Esophagus squamous epithelium (tissue), 5 donors: Measurements from ENCODE around the gene PIK3C2B. TPM values are rescaled to one million over a fixed set of nuclear protein-coding genes. Genes with fewer than 3 reads are reported as not detected.
A peak's percentile ranks its signal among the peaks of the same experiment; 100 is the strongest.

Experiments
- DNase-seq: peaks from one replicate; lab custom pipeline; 2025; lab: John Stamatoyannopoulos, UW
- H3K27ac ChIP-seq, 4 donors: fragments of 200-600 bp; sonication (generic); one replicate each; pipeline ENCODE4 v1.5.1; 2016 to 2019; ENCODE audit warnings: mild to moderate bottlenecking in 1 of 4
- H3K27me3 ChIP-seq, 4 donors: fragments of 200-600 bp; sonication (generic); 1 replicate in 3 of 4; 2 replicates in 1 of 4; pipeline versions ENCODE4 v1.5.1 to v1.6.0; 2017 to 2021; ENCODE audit warnings: antibody characterized with exemption in 1 of 4
- H3K36me3 ChIP-seq, 3 donors: fragments of 200-600 bp; sonication (generic); one replicate each; pipeline ENCODE4 v1.5.1; 2016 to 2019
- H3K4me1 ChIP-seq, 3 donors: fragments of 200-600 bp; sonication (generic); one replicate each; pipeline ENCODE4 v1.5.1; 2017 to 2019
- H3K4me3 ChIP-seq, 4 donors: fragments of 200-600 bp; sonication (generic); 1 replicate in 3 of 4; 2 replicates in 1 of 4; pipeline ENCODE4 v1.5.1; 2016 to 2019; ENCODE audit warnings: mild to moderate bottlenecking in 2 of 4, moderate library complexity in 1 of 4
- H3K9me3 ChIP-seq, 3 donors: fragments of 200-600 bp; sonication (generic); one replicate each; pipeline ENCODE4 v1.5.1; 2016 to 2019
- POLR2A ChIP-seq, 4 donors: fragments of 450-650 bp; IDR thresholded peaks; one replicate each; pipeline ENCODE4 v1.6.1; 2017; ENCODE audit warnings: antibody characterized with exemption in 4 of 4, mild to moderate bottlenecking in 4 of 4, moderate library complexity in 3 of 4
- WGBS, 2 donors: methylation state at CpG; one replicate each; pipeline ENCODE4 v1.1.5; 2018; 5-methylcytosine and 5-hydroxymethylcytosine counted together
- intact Hi-C: fragments of 100-400 bp; cut with DNase I; formaldehyde crosslinking; loops from one replicate; pipeline ENCODE4 v1.15.0; 2022
- total RNA-seq, 4 donors: library from RNA; depleted of rRNA; stranded (reverse); fragments of >200 nt; gene quantifications; one replicate each; pipeline ENCODE4 v1.1.0, GENCODE V29; 2016
- TF ChIP-seq, protein P1 (sequence below), 6 experiments: fragments of 450-650 bp in 4 of 6; fragments of 200-600 bp in 2 of 6; sonication (generic) in 2 of 6; IDR thresholded peaks; one replicate each; pipeline ENCODE4 v1.5.1; 2016 to 2019; ENCODE audit warnings: antibody characterized with exemption in 6 of 6, mild to moderate bottlenecking in 4 of 6, moderate library complexity in 4 of 6
- donor health status: DM: yes; HTN: yes; CAD: no.

The PIK3C2B gene, protein sequence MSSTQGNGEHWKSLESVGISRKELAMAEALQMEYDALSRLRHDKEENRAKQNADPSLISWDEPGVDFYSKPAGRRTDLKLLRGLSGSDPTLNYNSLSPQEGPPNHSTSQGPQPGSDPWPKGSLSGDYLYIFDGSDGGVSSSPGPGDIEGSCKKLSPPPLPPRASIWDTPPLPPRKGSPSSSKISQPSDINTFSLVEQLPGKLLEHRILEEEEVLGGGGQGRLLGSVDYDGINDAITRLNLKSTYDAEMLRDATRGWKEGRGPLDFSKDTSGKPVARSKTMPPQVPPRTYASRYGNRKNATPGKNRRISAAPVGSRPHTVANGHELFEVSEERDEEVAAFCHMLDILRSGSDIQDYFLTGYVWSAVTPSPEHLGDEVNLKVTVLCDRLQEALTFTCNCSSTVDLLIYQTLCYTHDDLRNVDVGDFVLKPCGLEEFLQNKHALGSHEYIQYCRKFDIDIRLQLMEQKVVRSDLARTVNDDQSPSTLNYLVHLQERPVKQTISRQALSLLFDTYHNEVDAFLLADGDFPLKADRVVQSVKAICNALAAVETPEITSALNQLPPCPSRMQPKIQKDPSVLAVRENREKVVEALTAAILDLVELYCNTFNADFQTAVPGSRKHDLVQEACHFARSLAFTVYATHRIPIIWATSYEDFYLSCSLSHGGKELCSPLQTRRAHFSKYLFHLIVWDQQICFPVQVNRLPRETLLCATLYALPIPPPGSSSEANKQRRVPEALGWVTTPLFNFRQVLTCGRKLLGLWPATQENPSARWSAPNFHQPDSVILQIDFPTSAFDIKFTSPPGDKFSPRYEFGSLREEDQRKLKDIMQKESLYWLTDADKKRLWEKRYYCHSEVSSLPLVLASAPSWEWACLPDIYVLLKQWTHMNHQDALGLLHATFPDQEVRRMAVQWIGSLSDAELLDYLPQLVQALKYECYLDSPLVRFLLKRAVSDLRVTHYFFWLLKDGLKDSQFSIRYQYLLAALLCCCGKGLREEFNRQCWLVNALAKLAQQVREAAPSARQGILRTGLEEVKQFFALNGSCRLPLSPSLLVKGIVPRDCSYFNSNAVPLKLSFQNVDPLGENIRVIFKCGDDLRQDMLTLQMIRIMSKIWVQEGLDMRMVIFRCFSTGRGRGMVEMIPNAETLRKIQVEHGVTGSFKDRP (N-terminal part only)
- 10 to 100 TPM; 19.4 to 40.2 (median 21.3) TPM for total RNA-seq

DNA sequence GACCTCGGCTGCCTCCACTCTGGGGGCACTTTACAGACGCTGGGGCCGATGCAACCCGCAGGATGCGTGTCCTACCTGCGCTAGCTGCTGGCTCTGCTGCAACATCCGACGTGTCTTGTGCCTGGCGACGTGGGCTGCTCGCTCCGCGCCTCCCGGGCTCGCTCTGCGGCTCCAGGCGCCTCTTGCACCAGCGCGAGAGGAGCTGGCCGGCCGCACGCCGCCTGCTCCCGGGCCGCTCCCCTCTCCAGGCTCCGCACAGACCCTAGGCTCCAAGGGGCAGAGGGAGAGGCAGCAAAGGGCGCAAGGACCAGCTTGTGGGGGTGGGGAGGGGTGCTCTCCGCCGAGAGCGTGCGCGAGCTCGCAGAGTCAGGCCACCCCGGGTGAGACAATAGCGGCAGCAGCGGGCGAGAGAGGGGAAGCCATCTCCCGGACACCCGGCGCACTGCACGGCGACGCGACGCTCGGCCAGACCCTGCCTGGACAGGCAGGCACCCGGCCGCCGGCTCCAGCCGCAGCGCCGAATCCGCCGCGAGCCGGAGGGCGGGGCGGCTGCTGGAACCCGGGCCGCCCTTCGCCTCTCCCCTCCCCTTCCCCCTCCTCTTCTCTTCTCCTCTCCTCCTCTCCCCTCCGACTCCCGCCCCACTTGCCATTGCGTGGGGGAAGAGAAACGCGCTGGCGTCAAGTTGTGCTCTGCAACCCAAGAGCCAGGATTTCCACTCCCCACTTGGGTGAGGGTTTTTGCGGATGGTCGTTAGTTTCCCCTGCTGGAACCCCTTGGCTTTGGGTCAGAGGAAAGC is at the start of gene PIK3C2B:
Gene PIK3C2B, minus strand, starts transcription at position 525 of the 797 bp plus-strand sequence. CDS start 25,003 bp downstream, outside the sequence.
- H3K4me3 ChIP-seq: peak within 1 kb of the TSS; percentile 65 to 75 (median 72)
- H3K27me3 ChIP-seq: no peaks in the 10 kb centered on the region
- H3K36me3 ChIP-seq: peaks cover 0 to 10% (median 0%) of the 10 kb centered on the region in 3 donors
- no peaks in the 10 kb centered on the region for H3K9me3 ChIP-seq
- WGBS, 2 donors: 0 to 2% methylated on average over 20 to 28 of the region's 69 CpGs
- intact Hi-C loops: loop anchor here (5.0 kb wide), 1 partner anchor 47 kb away; no protein-coding TSS in a partner anchor
- peak within 1 kb of the TSS; percentile 83 to 95 (median 90) for H3K27ac ChIP-seq
- no peak for DNase-seq
- H3K4me1 ChIP-seq: peaks cover 17 to 55% (median 24%) of the 10 kb centered on the region in 3 donors
- TF ChIP-seq, protein P1, sequence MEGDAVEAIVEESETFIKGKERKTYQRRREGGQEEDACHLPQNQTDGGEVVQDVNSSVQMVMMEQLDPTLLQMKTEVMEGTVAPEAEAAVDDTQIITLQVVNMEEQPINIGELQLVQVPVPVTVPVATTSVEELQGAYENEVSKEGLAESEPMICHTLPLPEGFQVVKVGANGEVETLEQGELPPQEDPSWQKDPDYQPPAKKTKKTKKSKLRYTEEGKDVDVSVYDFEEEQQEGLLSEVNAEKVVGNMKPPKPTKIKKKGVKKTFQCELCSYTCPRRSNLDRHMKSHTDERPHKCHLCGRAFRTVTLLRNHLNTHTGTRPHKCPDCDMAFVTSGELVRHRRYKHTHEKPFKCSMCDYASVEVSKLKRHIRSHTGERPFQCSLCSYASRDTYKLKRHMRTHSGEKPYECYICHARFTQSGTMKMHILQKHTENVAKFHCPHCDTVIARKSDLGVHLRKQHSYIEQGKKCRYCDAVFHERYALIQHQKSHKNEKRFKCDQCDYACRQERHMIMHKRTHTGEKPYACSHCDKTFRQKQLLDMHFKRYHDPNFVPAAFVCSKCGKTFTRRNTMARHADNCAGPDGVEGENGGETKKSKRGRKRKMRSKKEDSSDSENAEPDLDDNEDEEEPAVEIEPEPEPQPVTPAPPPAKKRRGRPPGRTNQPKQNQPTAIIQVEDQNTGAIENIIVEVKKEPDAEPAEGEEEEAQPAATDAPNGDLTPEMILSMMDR (IDR thresholded peaks at IDR 0.05): peak; percentile 6 to 79 (median 55)
- TF ChIP-seq POLR2A (IDR thresholded peaks at IDR 0.05): peak in 2 of 4 donors; percentile 65 to 81

DNA sequence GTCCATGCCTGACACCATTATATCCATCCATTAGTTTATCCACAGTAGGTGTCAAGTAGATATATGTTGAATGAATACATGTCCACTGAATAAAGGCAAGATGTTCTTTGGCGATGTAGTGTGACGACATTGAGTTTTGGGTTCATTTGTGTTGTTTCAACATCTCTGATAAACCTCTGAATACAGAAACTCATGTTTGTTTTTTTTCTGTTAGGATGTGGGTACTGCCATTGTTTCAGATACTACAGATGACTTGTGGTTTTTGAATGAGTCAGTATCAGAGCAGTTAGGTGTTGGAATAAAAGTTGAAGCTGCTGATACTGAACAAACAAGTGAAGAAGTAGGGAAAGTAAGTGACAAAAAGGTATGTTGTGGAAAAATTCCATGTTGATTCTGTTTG is 49.7 kb upstream of the PIK3C2B start:
- H3K36me3 ChIP-seq: peaks cover 0 to 100% (median 50%) of the 10 kb centered on the region in 3 donors

DNA sequence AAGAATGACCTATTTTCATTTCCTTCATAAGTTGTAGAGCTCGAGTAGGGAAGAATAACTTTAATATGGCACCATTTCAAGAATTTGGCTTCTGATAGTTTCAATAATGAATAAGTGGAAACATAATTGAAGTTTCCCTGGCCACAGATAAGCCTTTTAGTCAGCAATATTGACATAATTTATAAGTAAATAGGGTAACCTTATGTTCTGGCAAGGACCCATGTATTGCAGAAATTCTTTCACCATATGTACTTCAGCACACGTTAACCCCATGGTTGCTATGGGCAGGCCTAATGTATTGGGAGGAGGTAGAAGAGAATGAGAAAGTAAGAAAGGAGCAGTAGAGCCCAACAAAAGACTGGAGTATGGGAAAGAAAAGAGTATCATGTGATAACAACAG is 47.0 kb upstream of the PIK3C2B start:
- intact Hi-C loops: no loop called here

More for the DNA sequence above, 49.7 kb upstream of the PIK3C2B start:
- no peaks in the 10 kb centered on the region for H3K9me3 ChIP-seq
- H3K4me3 ChIP-seq: no peak overlapping the region
- TF ChIP-seq, protein P1 (IDR thresholded peaks at IDR 0.05): no peak
- no peak for TF ChIP-seq POLR2A (IDR thresholded peaks at IDR 0.05)
- no peak for DNase-seq
- 63 to 84% methylated on average over 2 of the region's 2 CpGs for WGBS, 2 donors
- no peaks in the 10 kb centered on the region for H3K4me1 ChIP-seq
- intact Hi-C loops: no loop called here
- no peak overlapping the region for H3K27ac ChIP-seq
- H3K27me3 ChIP-seq: no peaks in the 10 kb centered on the region

DNA sequence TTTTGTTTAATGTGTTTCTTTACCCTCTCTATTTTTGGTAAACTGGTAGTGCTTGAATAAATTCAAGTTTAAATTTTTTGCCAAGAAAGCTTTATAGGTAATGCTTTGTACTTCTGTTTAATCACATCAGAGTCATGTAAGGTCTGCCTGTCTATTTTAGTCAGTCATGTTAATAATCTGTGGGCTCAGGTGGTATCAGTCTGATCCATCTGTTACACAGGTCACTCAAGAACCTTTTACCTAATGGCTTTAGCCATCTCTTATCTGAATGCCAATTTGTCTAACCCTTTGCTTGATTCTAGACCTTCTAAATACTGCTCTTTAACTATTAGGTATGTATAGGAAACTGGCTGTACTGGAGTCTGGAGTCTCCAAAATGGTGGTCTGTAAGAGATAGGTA is 38.2 kb upstream of the PIK3C2B start:
- DNase-seq: no peak
- Histone ChIP-seq H3K4me1 (no peaks in the 10 kb centered on the region), H3K4me3 (no peak overlapping the region), H3K27ac (no peak overlapping the region), H3K27me3 (no peaks in the 10 kb centered on the region), H3K9me3 (no peaks in the 10 kb centered on the region), H3K36me3 (peaks cover 16 to 100% (median 28%) of the 10 kb centered on the region in 3 donors)
- intact Hi-C loops: no loop called here
- TF ChIP-seq, protein P1 (IDR thresholded peaks at IDR 0.05): no peak
- no peak for TF ChIP-seq POLR2A (IDR thresholded peaks at IDR 0.05)

More for the DNA sequence above, 47.0 kb upstream of the PIK3C2B start:
- DNase-seq: no peak
- peaks cover 0 to 100% (median 59%) of the 10 kb centered on the region in 3 donors for H3K36me3 ChIP-seq
- no peaks in the 10 kb centered on the region for H3K9me3 ChIP-seq
- no peaks in the 10 kb centered on the region for H3K27me3 ChIP-seq
- H3K4me3 ChIP-seq: no peak overlapping the region
- TF ChIP-seq POLR2A (IDR thresholded peaks at IDR 0.05): no peak
- TF ChIP-seq, protein P1 (IDR thresholded peaks at IDR 0.05): no peak
- WGBS, 2 donors: 62 to 64% methylated on average over 2 of the region's 2 CpGs
- no peaks in the 10 kb centered on the region for H3K4me1 ChIP-seq
- no peak overlapping the region for H3K27ac ChIP-seq
